ENCODE results near the gene NFATC4. TPM values are rescaled to one million over a fixed set of nuclear protein-coding genes. Genes with fewer than 3 reads are reported as not detected.

NFATC4 gene
- total RNA-seq, 1 donor from 2014 or later: 56.6 TPM

- Mint-ChIP-seq H3K4me1 (ENCODE audit: low read depth) (no peaks in the 10 kb centered on the region), H3K9me3 (ENCODE audit: low read depth) (no peaks in the 10 kb centered on the region), H3K4me3 (ENCODE audit: low read depth) (no peak overlapping the region), H3K27me3 (peaks cover 7% of the 10 kb centered on the region), H3K36me3 (ENCODE audit: insufficient read depth) (peaks cover 15% of the 10 kb centered on the region), H3K27ac (no peak overlapping the region)
- no peak for TF ChIP-seq CTCF (IDR thresholded peaks at IDR 0.05; ENCODE audit: unreplicated experiment)
- DNase-seq (ENCODE audit: low spot score, unreplicated experiment): no peak
These were observed 46.1 kb downstream of the NFATC4 start for GRCh38 chr14:24414077-24414476.

- H3K4me3 Mint-ChIP-seq (ENCODE audit: low read depth): no peak overlapping the region
- no peaks in the 10 kb centered on the region for H3K4me1 Mint-ChIP-seq (ENCODE audit: low read depth)
- H3K27ac Mint-ChIP-seq: no peak overlapping the region
- peaks cover 15% of the 10 kb centered on the region for H3K36me3 Mint-ChIP-seq (ENCODE audit: insufficient read depth)
- DNase-seq (ENCODE audit: low spot score, unreplicated experiment): no peak
- no peaks in the 10 kb centered on the region for H3K9me3 Mint-ChIP-seq (ENCODE audit: low read depth)
- H3K27me3 Mint-ChIP-seq: peaks cover 14% of the 10 kb centered on the region
- TF ChIP-seq CTCF (IDR thresholded peaks at IDR 0.05; ENCODE audit: unreplicated experiment): no peak
These were observed 46.9 kb downstream of the NFATC4 start for GRCh38 chr14:24414732-24415420.

GRCh38 chr14:24415421-24416253, 47.7 kb downstream of the NFATC4 start:
- Mint-ChIP-seq H3K27me3 (peaks cover 14% of the 10 kb centered on the region), H3K4me3 (ENCODE audit: low read depth) (no peak overlapping the region), H3K9me3 (ENCODE audit: low read depth) (no peaks in the 10 kb centered on the region), H3K36me3 (ENCODE audit: insufficient read depth) (peaks cover 15% of the 10 kb centered on the region), H3K4me1 (ENCODE audit: low read depth) (no peaks in the 10 kb centered on the region), H3K27ac (peak overlapping the region; percentile 52)
- no peak for DNase-seq (ENCODE audit: low spot score, unreplicated experiment)
- TF ChIP-seq CTCF (IDR thresholded peaks at IDR 0.05; ENCODE audit: unreplicated experiment): no peak

- H3K36me3 Mint-ChIP-seq (ENCODE audit: insufficient read depth): peaks cover 14% of the 10 kb centered on the region
- no peaks in the 10 kb centered on the region for H3K4me1 Mint-ChIP-seq (ENCODE audit: low read depth)
- no peak for DNase-seq (ENCODE audit: low spot score, unreplicated experiment)
- no peak for TF ChIP-seq CTCF (IDR thresholded peaks at IDR 0.05; ENCODE audit: unreplicated experiment)
- H3K4me3 Mint-ChIP-seq (ENCODE audit: low read depth): no peak overlapping the region
- H3K9me3 Mint-ChIP-seq (ENCODE audit: low read depth): no peaks in the 10 kb centered on the region
- H3K27me3 Mint-ChIP-seq: peaks cover 14% of the 10 kb centered on the region
- no peak overlapping the region for H3K27ac Mint-ChIP-seq
These were observed 48.4 kb downstream of the NFATC4 start for GRCh38 chr14:24416254-24416931.

- no peak for DNase-seq (ENCODE audit: low spot score, unreplicated experiment)
- H3K36me3 Mint-ChIP-seq (ENCODE audit: insufficient read depth): peaks cover 14% of the 10 kb centered on the region
- H3K27me3 Mint-ChIP-seq: peaks cover 14% of the 10 kb centered on the region
- H3K27ac Mint-ChIP-seq: no peak overlapping the region
- H3K9me3 Mint-ChIP-seq (ENCODE audit: low read depth): no peaks in the 10 kb centered on the region
- H3K4me1 Mint-ChIP-seq (ENCODE audit: low read depth): no peaks in the 10 kb centered on the region
- no peak overlapping the region for H3K4me3 Mint-ChIP-seq (ENCODE audit: low read depth)
- no peak for TF ChIP-seq CTCF (IDR thresholded peaks at IDR 0.05; ENCODE audit: unreplicated experiment)
These were observed 49.1 kb downstream of the NFATC4 start for GRCh38 chr14:24416932-24417619.
